GM19239 (cell line): ENCODE results near the gene BAG3.
"Not testable (repeated sequence)": the region's sequence is repeated elsewhere in the genome, so short reads cannot be mapped to it uniquely, and the experiment has no call there.

Experiments
- DNase-seq: peaks from one replicate; pipeline ENCODE4 v3.0.0; 2011; ENCODE audit warnings: low spot score; ENCODE audit not compliant: insufficient read length
- FAIRE-seq: peaks from 2 replicates; lab custom pipeline; 2011; peaks lifted over from hg19 to GRCh38; lab: Jason Lieb, UNC

Gene BAG3

GRCh38 chr10:119687192-119688032 is 36.2 kb downstream of the BAG3 start:
- FAIRE-seq (no peak), DNase-seq (no peak)

GRCh38 chr10:119688033-119688508 is 36.9 kb downstream of the BAG3 start:
- DNase-seq (no peak), FAIRE-seq (no peak)

- no peak for DNase-seq
- FAIRE-seq = no peak
These were observed 37.9 kb downstream of the BAG3 start for GRCh38 chr10:119689016-119689580.

- FAIRE-seq (no peak), DNase-seq (no peak)
These were observed 40.5 kb downstream of the BAG3 start for GRCh38 chr10:119691726-119692125.

DNA sequence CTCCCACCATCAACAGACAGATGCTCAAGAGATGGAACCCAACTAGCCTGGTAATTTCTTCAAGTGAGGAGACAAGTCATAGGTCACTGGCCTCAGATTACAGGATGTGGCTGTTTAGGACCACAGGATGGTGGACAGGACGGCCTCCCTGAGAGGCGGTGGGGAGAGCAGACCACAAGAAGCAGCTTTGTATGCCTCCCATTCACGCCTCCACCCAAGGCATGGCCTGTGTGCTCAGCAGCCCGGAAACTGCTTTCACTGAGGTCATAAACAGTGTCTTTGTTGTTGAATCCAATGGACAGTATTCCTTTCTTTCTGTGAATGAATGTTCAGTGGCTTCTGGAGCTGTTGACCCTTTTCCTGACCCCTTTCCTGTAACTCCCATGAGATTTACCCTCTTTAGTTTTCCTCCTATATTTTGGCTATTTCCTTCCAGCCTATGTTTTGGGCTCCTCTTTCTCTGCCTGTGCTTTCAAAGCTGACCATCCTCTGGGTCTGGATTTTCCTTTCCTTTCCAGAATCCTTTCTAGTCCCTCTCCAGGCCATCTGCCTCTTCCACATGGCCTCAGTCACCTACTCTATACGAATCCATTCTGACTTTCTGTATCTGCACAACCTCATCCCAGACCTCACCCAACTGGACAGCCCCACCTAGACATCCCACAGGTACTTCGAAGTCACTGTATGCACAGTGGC is 42.2 kb downstream of the BAG3 start:
- no peak for DNase-seq

GRCh38 chr10:119694608-119695007 is 43.4 kb downstream of the BAG3 start:
- DNase-seq (no peak), FAIRE-seq (no peak)

More for the DNA sequence above, 42.2 kb downstream of the BAG3 start:
- no peak for FAIRE-seq

GRCh38 chr10:119700321-119700954 is 49.3 kb downstream of the BAG3 start:
- peak; percentile 73 for FAIRE-seq
- no peak for DNase-seq

DNA sequence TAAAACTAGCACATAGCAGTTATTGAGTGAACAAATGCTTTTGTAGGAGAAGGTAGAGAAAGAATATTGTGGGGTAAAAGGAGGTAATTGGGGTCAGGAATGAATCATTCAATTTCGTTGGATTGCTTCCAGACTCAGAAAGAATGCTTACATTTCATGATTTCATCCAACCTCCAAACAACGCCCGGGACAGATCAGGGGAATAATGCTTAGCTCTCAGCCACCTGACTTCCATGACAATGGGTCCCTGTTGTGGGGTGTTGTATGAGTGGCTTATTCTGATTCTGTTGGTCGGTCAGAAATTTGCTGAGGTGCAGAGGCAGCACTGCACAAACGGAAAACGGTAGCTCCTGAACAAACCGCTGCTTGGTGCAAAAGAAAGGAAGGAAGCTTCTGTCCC is 50.7 kb downstream of the BAG3 start:
- DNase-seq (no peak), FAIRE-seq (no peak)

DNA sequence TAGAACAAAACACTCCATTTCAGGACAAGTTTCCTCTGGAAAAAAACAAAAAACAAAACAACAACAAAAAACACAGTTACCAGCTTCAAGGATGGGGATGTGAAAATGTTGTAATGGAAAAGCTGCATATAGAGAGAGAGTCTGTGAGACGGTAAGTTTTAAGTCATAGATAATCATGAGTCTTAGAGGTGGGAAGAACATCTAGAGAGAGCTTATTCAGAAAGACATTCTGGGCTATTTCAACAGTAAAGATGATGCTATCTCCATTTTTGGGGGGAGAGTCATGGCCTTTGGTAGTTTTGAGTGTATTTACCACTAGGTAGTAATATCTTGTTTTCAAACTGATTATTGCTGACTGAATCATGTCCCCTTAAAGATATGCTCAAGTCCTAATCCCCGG is 51.4 kb downstream of the BAG3 start:
- FAIRE-seq (peak; percentile 45), DNase-seq (no peak)

DNA sequence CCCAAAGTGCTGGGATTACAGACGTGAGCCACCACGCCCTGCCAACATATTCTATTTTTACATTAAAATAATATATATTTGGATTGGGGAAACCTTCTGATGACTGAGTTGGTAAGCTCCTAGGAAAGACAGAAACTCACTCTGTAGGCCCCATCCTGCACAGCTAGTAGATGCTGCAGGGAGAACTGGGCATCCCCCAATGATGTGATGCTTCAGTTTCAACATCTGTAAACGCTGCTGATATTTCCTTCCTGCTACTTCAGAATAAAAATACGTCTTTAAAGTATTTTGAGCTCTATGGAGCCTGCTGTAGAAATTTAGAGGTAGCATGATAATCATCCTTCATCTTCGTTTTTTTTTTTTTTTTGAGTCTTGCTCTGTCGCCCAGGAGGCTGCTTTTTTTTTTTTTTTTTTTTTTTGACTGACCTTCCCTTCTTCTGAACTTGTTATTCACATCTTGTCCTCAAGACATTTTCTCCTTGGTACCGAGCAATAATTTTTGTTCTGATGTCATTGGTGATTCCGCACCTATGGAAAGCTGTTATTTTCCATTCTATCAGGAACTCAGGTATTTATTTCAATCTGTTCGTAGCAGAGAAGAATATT is 52.8 kb downstream of the BAG3 start:
- no peak for DNase-seq
- no peak for FAIRE-seq

DNA sequence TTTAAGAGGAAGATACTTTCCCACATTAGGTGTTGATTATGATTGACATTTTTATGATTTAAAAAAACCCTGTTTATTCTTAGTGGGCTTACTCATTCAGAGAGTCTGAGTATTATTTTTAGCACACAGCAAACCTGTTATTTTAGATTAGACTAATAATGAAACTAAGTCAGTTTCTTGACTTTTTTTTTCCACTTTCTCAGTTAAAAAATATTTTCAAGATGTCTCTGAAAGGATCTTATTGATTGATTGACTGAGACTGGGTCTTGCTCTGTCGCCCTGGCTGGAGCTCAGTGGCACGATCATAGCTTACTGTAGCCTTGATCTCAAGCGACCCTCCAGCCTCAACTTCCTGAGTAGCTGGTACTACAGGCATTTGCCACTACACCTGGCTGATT is 54.3 kb downstream of the BAG3 start:
- DNase-seq = no peak
- peak; percentile 14 for FAIRE-seq

DNA sequence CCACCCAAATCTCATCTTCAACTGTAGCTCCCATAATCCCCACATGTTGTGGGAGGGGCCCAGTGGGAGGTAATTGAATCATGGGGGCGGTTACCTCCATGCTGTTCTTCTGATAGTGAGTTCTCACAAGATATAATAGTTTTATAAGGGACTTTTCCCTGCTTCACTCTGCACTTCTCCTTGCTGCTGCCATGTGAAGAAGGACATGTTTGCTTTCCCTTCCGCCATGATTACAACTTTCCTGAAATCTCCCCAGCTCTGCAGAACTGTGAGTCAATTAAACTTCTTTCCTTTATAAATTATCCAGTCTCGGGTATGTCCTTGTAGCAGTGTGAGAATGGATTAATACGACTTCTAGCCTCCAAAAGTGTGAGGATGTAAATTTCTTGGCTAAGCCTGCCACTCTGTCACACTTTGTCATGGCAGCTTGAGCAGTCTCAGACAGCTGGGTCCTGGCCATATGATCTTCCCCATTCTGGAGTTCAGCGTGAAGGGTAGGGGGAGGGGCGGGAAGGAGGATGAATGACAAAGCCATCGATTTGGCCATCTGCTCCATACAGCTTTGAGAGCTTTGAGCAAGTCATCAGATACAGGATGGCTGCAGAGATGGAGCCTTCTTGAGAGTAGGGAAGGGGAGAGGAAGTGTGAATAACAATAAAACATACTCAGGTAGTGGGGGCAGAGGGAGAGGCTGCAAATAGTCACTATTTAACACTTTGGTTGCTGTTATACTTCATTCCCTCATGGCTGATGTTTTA is 55.5 kb downstream of the BAG3 start:
- FAIRE-seq (no peak), DNase-seq (no peak)

DNA sequence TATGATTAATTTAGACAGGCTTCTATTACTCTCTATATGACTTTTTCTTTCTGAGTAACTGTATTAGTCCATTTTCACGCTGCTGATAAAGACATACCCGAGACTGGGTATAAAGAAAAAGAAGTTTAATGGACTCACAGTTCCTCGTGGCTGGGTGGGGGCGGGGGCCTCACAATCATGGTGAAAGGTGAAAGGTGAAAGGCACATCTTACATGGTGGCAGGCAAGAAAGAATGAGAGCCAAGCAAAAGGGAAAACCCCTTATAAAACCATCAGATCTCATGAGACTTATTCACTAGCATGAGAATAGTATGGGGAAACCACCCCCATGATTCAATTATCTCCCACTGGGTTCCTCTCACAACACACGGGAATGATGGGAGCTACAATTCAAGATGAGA is 56.2 kb downstream of the BAG3 start:
- not testable (repeated sequence) for DNase-seq, FAIRE-seq

DNA sequence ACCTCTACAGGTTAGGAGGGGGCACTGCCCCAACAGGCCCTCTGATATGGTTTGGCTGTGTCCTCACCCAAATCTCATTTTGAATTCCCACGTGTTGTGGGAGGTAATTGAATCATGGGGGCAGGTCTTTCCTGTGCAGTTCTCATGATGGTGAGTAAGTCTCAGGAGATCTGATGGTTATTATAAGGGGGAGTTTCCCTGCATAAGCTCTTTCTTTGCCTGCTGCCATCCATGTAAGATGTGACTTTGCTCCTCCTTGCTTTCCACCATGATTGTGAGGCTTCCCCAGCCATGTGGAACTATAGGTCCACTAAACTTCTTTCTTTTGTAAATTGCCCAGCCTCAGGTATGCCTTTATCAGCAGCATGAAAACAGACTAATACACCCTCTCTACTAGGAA is 59.8 kb downstream of the BAG3 start:
- not testable (repeated sequence) for DNase-seq, FAIRE-seq

DNA sequence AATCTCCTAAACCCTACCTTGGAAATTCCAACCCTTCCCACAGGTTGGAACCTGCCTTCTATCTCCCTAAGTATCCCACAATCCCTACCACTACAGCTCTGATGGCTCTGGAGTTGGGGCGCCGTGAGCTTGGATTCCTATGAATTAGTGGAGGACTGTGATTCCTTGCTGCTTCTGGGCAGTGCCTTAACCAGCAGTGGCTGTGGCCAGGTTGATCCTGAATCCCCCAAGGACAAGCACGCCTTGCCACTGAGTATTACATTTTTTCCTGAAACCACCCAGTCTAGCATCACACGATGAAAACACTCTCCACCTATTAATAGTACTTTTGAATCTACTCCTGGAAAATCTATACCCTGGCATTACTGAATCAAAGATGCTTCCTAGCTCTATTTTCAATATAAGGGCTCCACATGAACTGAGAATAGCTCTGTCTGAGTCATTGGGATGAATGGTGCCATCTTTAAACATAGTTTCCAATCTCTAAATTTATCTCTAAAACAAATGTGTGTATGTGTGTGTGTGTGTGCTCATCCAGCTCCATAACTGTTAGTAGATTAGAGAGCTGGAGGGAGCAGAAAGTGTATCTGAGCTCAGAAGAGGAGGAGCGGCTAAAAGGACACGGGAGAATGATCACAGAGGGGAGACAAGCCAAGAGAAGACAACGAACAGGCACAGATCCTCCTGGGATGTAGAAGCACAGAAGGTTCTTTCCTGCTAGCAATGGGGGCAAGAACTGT is 62.7 kb downstream of the BAG3 start:
- FAIRE-seq (no peak), DNase-seq (no peak)

- FAIRE-seq (no peak), DNase-seq (no peak)
These were observed 63.3 kb downstream of the BAG3 start for GRCh38 chr10:119714484-119714816.

DNA sequence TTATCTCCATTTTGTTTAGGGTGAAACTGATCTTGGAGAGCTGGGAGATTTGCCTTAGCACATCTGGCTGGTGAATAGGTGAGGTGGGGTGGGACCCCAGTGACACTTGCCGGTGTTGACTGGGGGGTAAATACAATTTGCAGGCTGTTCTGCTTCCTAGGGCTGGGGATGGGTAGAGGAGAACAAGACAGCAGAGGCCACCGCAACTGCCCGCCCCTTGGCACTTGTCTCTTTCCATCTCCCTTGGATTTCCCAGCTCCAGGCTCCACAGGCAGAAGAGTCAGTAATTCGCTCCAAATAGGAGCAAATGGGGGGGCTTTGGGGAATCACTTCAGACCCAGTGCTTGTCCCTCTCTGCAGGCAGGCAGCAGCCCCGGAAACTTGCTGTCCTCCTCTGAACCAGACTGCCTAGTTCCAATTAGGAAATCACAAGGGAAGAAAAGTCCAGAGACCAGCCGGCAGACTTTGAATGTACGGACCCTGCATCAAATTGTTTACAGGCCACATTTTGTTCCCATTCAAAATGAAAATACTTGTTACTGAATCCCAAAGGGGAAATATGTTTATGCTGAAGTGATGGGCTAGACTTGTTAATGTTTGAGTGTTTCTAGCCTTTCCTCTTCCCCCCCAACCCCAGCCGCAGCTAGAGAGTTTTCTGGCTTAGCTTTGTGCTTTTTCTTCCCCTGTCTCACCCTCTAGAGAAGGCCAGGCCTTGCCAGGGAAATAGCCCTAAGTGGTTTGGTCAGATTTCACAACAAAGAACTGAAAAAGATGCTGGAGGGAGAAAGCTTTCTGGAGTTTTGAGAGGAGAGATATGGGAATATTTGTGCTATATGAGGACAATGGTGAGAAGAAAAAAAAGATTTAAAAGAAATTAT is 64.7 kb downstream of the BAG3 start:
- DNase-seq = no peak
- FAIRE-seq = no peak

- DNase-seq (no peak), FAIRE-seq (no peak)
These were observed 72.0 kb downstream of the BAG3 start for GRCh38 chr10:119723161-119723560.
